ENCODE data around the gene ZIC1.

The ZIC1 gene

DNA sequence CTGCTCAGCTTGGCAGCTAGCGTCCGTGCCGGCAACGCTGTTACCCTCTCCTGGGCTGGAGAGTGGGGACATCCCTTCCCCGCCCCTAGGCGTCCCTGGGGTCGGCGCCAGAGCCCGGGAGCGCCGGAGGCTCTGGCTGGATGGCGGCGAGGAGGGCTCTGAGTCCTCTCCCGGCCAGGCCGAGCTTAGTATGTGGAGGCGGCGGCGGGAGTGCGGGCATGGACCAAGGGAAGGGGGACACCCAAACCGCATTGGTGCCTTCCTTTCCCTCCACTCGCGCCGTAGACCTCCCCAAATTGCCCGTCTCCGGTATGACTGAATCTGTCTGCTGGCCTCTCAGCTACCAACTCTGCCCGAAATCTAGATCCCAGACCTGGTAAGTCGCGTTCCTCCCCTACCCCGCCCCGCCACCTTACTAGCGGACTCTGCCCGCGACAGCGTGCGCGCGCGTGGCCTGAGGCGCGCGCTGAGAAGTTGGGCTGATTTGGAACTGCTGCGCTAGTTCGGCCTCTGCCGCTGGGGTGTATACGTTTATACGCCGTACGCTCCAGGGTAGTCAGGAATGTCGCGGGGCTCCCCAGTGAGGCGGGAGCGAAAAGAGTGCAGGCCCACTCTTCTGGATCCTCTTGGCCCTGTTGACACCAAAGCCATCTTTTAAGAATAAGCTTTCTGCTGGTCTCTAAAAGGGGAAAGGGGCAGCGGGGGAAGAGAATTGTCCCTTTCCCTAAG lies 12.2 kb downstream of the ZIC1 start:
- Histone ChIP-seq H4K20me1 (ENCODE audit: insufficient read depth, low read length) (no peaks in the 10 kb centered on the region), H3K4me2 (ENCODE audit: low read length) (no peak overlapping the region), H3K9ac (ENCODE audit: low read length) (no peak overlapping the region), H3K36me3 (replicated peaks; ENCODE audit: low read depth, low read length) (no peaks in the 10 kb centered on the region), H3K27ac (ENCODE audit: low read length) (no peak overlapping the region), H3K9me3 (ENCODE audit: insufficient read depth, low read length) (no peaks in the 10 kb centered on the region), H2AFZ (ENCODE audit: low read depth, low read length) (no peak overlapping the region), H3K79me2 (ENCODE audit: low read length) (no peaks in the 10 kb centered on the region), H3K4me1 (ENCODE audit: low read length) (no peaks in the 10 kb centered on the region), H3K4me3 (ENCODE audit: low read length) (no peak overlapping the region), H3K27me3 (ENCODE audit: low read depth, low read length) (no peaks in the 10 kb centered on the region)
- TF ChIP-seq EZH2phosphoT487 (IDR thresholded peaks at IDR 0.05; ENCODE audit: low read depth), result no peak
- TF ChIP-seq, protein P1, sequence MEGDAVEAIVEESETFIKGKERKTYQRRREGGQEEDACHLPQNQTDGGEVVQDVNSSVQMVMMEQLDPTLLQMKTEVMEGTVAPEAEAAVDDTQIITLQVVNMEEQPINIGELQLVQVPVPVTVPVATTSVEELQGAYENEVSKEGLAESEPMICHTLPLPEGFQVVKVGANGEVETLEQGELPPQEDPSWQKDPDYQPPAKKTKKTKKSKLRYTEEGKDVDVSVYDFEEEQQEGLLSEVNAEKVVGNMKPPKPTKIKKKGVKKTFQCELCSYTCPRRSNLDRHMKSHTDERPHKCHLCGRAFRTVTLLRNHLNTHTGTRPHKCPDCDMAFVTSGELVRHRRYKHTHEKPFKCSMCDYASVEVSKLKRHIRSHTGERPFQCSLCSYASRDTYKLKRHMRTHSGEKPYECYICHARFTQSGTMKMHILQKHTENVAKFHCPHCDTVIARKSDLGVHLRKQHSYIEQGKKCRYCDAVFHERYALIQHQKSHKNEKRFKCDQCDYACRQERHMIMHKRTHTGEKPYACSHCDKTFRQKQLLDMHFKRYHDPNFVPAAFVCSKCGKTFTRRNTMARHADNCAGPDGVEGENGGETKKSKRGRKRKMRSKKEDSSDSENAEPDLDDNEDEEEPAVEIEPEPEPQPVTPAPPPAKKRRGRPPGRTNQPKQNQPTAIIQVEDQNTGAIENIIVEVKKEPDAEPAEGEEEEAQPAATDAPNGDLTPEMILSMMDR (IDR thresholded peaks at IDR 0.05; ENCODE audit: low read depth, low read length), result no peak

DNA sequence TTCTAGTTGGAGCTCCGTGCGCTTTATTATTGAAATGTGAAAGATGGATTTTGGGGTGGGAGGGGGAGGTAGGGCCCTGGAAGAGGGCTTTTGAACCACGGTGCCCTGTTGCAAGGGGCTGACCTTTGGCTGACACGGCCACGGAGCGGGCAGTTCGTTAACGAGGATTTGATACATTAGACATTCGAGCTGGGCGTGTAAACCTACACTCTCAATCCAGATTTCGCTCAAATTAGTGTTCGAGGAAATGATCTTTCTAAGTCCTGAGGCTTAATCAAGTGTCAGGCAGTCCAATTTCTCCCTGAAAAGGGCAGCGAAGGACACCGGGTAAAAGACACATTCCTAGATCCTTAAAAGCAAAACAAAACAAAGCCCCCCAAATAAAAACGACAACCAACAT lies 13.0 kb downstream of the ZIC1 start:
- H3K79me2 ChIP-seq (ENCODE audit: low read length), result no peaks in the 10 kb centered on the region
- H3K4me3 ChIP-seq (ENCODE audit: low read length), result no peak overlapping the region
- H4K20me1 ChIP-seq (ENCODE audit: insufficient read depth, low read length), result no peaks in the 10 kb centered on the region
- no peaks in the 10 kb centered on the region for H3K27me3 ChIP-seq (ENCODE audit: low read depth, low read length)
- TF ChIP-seq, protein P1 (IDR thresholded peaks at IDR 0.05; ENCODE audit: low read depth, low read length), result no peak
- TF ChIP-seq EZH2phosphoT487 (IDR thresholded peaks at IDR 0.05; ENCODE audit: low read depth), result no peak
- no peak overlapping the region for H3K4me2 ChIP-seq (ENCODE audit: low read length)
- no peaks in the 10 kb centered on the region for H3K4me1 ChIP-seq (ENCODE audit: low read length)
- no peak overlapping the region for H3K27ac ChIP-seq (ENCODE audit: low read length)
- no peak overlapping the region for H2AFZ ChIP-seq (ENCODE audit: low read depth, low read length)
- H3K9ac ChIP-seq (ENCODE audit: low read length), result no peak overlapping the region
- H3K9me3 ChIP-seq (ENCODE audit: insufficient read depth, low read length), result no peaks in the 10 kb centered on the region
- H3K36me3 ChIP-seq (replicated peaks; ENCODE audit: low read depth, low read length), result no peaks in the 10 kb centered on the region

DNA sequence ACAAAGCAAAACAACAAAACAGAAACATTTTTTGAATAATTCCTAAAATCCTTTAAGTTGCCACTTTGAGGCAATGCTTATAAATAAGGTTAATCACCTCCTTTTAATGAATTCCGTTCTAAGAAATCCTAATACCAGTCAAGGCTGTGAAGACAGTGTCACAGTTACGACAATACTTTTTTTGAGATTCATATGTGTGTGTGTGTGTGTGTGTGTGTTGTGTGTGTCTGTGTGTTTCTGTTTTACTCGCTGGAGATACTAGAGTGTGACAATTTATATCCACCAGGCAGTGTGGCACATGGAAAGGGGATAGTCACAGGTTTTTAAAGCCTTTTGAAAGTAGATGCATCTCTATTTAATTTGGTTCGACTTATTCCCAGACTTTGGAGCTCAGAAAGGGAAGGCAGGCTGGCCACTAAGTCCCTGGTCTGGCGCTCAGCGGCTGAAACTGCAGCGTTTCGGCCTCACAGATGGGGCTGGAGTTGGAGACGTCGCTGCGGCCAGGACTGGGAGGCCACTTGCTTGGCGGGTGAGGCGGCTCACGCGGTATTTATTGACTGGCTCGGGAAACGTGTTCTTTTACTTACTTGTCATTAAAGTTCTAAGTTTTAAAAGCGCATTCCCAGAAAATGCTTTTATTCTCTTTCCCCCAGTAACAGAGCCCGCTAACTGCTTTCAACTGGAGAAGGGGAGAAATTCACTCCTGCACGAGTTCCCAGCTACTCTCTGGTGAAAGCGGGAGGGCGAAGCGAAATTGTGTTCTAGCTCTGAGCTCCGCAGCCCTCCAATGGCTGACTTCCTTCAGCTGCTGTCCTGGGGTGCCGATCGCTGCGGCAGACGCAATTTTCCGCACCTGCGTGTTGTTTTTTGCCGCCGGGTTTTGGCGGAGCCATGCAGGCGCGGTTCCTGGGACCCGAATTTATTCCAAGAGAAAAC lies 13.7 kb downstream of the ZIC1 start:
- Histone ChIP-seq H3K4me2 (ENCODE audit: low read length) (no peak overlapping the region), H3K27me3 (ENCODE audit: low read depth, low read length) (no peaks in the 10 kb centered on the region), H3K4me3 (ENCODE audit: low read length) (no peak overlapping the region)

DNA sequence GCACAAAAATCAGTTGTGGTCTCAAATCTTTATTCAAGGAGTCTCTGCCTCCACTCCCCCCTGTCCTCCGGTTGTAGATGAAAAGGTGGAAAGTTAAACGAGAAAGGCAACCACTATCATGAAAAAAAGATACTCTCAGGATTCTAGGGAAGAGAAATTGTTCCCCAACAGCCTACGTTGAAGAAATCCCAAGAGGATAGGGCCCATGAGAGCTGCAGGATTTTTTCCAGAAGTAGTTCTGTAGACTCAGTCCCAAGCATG lies 14.3 kb downstream of the ZIC1 start:
- no peaks in the 10 kb centered on the region for H4K20me1 ChIP-seq (ENCODE audit: insufficient read depth, low read length)
- H3K4me3 ChIP-seq (ENCODE audit: low read length), result no peak overlapping the region
- H3K36me3 ChIP-seq (replicated peaks; ENCODE audit: low read depth, low read length), result no peaks in the 10 kb centered on the region
- H3K27me3 ChIP-seq (ENCODE audit: low read depth, low read length), result no peaks in the 10 kb centered on the region
- TF ChIP-seq EZH2phosphoT487 (IDR thresholded peaks at IDR 0.05; ENCODE audit: low read depth), result no peak
- TF ChIP-seq, protein P1 (IDR thresholded peaks at IDR 0.05; ENCODE audit: low read depth, low read length), result no peak
- H3K79me2 ChIP-seq (ENCODE audit: low read length), result no peaks in the 10 kb centered on the region
- H3K4me1 ChIP-seq (ENCODE audit: low read length), result no peaks in the 10 kb centered on the region
- H3K27ac ChIP-seq (ENCODE audit: low read length), result no peak overlapping the region
- H2AFZ ChIP-seq (ENCODE audit: low read depth, low read length), result no peak overlapping the region
- no peak overlapping the region for H3K4me2 ChIP-seq (ENCODE audit: low read length)
- no peaks in the 10 kb centered on the region for H3K9me3 ChIP-seq (ENCODE audit: insufficient read depth, low read length)
- no peak overlapping the region for H3K9ac ChIP-seq (ENCODE audit: low read length)

More for the DNA sequence above, 13.7 kb downstream of the ZIC1 start:
- Histone ChIP-seq H3K9me3 (ENCODE audit: insufficient read depth, low read length) (no peaks in the 10 kb centered on the region), H3K27ac (ENCODE audit: low read length) (no peak overlapping the region), H3K36me3 (replicated peaks; ENCODE audit: low read depth, low read length) (no peaks in the 10 kb centered on the region), H3K79me2 (ENCODE audit: low read length) (no peaks in the 10 kb centered on the region), H2AFZ (ENCODE audit: low read depth, low read length) (no peak overlapping the region), H3K9ac (ENCODE audit: low read length) (no peak overlapping the region), H3K4me1 (ENCODE audit: low read length) (no peaks in the 10 kb centered on the region), H4K20me1 (ENCODE audit: insufficient read depth, low read length) (no peaks in the 10 kb centered on the region)
- TF ChIP-seq, protein P1 (IDR thresholded peaks at IDR 0.05; ENCODE audit: low read depth, low read length), result no peak
- no peak for TF ChIP-seq EZH2phosphoT487 (IDR thresholded peaks at IDR 0.05; ENCODE audit: low read depth)

Data from OCI-LY3 (cell line).